OCI-LY7 (cell line): Measurements from ENCODE around the gene CTNNA2.
"Not testable (repeated sequence)": the region's sequence is repeated elsewhere in the genome, so short reads cannot be mapped to it uniquely, and the experiment has no call there.

Source experiments
- EZH2phosphoT487 ChIP-seq: fragments of 200-600 bp; sonication (generic); IDR thresholded peaks from 2 replicates; pipeline ENCODE4 v1.6.1; 2018; ENCODE audit warnings: low read depth, borderline replicate concordance, mild to moderate bottlenecking, mixed run types, antibody characterized with exemption, low read length, moderate library complexity, mixed read lengths
- TF ChIP-seq, protein P1 (sequence below): fragments of 200-600 bp; sonication (generic); conservative IDR thresholded peaks from 2 replicates; pipeline ENCODE4 v1.5.1; 2014; ENCODE audit warnings: mild to moderate bottlenecking, antibody characterized with exemption, low read length, moderate library complexity, mixed read lengths

DNA sequence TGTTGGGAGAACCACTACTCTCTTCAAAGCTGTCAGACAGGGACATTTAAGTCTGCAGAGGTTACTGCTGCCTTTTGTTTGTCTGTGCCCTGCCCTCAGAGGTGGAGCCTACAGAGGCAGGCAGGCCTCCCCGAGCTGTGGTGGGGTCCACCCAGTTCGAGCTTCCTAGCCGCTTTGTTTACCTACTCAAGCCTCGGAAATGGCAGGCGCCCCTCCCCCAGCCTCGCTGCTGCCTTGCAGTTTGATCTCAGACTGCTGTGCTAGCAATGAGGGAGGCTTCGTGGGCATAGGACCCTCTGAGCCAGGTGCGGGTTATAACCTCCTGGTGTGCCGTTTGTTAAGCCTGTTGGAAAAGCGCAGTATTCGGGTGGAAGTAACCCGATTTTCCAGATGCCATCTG lies 585.7 kb downstream of the CTNNA2 start:
- TF ChIP-seq, protein P1, sequence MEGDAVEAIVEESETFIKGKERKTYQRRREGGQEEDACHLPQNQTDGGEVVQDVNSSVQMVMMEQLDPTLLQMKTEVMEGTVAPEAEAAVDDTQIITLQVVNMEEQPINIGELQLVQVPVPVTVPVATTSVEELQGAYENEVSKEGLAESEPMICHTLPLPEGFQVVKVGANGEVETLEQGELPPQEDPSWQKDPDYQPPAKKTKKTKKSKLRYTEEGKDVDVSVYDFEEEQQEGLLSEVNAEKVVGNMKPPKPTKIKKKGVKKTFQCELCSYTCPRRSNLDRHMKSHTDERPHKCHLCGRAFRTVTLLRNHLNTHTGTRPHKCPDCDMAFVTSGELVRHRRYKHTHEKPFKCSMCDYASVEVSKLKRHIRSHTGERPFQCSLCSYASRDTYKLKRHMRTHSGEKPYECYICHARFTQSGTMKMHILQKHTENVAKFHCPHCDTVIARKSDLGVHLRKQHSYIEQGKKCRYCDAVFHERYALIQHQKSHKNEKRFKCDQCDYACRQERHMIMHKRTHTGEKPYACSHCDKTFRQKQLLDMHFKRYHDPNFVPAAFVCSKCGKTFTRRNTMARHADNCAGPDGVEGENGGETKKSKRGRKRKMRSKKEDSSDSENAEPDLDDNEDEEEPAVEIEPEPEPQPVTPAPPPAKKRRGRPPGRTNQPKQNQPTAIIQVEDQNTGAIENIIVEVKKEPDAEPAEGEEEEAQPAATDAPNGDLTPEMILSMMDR = not testable (repeated sequence)
- TF ChIP-seq EZH2phosphoT487 = not testable (repeated sequence)
